ENCODE data around the gene SPG11. TPM values are rescaled to one million over a fixed set of nuclear protein-coding genes. Genes with fewer than 3 reads are reported as not detected.

Gene SPG11
- total RNA-seq, 1 experiment from 2014 or later, result 38.3 TPM

DNA sequence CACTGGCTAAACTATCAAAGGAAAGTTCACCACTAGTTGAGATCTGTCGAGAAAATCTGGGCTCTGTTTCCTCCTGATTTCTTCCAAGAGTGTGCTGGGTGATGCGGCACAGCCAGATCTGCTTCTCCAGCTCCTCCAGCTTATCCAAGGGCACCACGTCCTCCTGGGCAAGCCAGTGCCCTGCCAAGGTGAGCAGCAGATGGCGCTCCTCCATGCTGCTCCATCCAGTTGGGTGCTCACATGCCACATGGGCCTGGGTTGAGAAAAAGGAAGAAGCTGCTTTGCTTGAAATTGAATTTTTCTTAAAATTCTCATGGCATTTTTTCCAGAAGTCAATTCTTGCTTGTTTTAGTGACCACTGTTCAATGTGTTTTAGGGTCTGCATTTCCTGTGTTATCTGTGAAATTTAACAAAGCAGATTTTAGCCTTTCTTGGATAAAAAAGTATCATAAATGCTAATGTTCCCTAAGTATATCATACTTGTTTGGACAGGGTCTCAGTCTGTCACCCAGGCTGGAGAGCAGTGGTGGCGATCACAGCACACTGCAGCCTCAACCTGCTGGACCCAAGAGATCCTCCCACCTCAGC is 79.2 kb downstream of the SPG11 start:
- Histone ChIP-seq H3K4ac (ENCODE audit: low read depth, low read length) (no peak overlapping the region), H4K91ac (ENCODE audit: insufficient read length, low read depth, low read length) (no peak overlapping the region), H3K79me1 (ENCODE audit: insufficient read depth, low read depth, low read length, poor library complexity, severe bottlenecking) (no peaks in the 10 kb centered on the region), H2BK5ac (ENCODE audit: insufficient read length, low read length) (no peak overlapping the region), H4K5ac (ENCODE audit: insufficient read length, low read depth, low read length) (no peak overlapping the region), H3K27me3 (ENCODE audit: insufficient read depth, low read length) (no peaks in the 10 kb centered on the region), H2AK5ac (ENCODE audit: insufficient read length, low read length) (no peak overlapping the region), H3K79me2 (ENCODE audit: insufficient read depth, low read length) (no peaks in the 10 kb centered on the region), H2BK15ac (ENCODE audit: low read depth, low read length) (no peak overlapping the region), H3K4me1 (ENCODE audit: insufficient read depth, low read length) (no peaks in the 10 kb centered on the region), H3K4me2 (ENCODE audit: insufficient read depth, insufficient read length, low read length) (no peak overlapping the region), H3K9ac (ENCODE audit: extremely low read depth, insufficient read length, low read length) (no peak overlapping the region), H3K18ac (ENCODE audit: insufficient read length, low read depth, low read length) (no peak overlapping the region), H3T11ph (ENCODE audit: low read length) (no peak overlapping the region), H3K23ac (ENCODE audit: insufficient read length, low read depth, low read length) (no peak overlapping the region), H2BK120ac (ENCODE audit: low read depth, low read length, poor library complexity, severe bottlenecking) (no peak overlapping the region), H3K23me2 (ENCODE audit: insufficient read length, low read depth, low read length, poor library complexity, severe bottlenecking) (no peaks in the 10 kb centered on the region), H4K8ac (replicated peaks; ENCODE audit: insufficient read length, low read depth, low read length) (no peak overlapping the region), H3K27ac (ENCODE audit: insufficient read length, low read depth, low read length) (no peak overlapping the region), H4K20me1 (ENCODE audit: control insufficient read depth, insufficient read depth, insufficient read length) (no peaks in the 10 kb centered on the region), H3K56ac (ENCODE audit: insufficient read length, low read depth, low read length) (no peak overlapping the region), H2BK12ac (ENCODE audit: insufficient read length, low read depth, low read length) (no peak overlapping the region), H2AFZ (ENCODE audit: low read length) (no peak overlapping the region), H3K9me3 (ENCODE audit: control insufficient read depth, low read depth, low read length) (no peaks in the 10 kb centered on the region), H3K14ac (ENCODE audit: insufficient read depth, low read length) (no peak overlapping the region), H2BK20ac (ENCODE audit: low read depth, low read length, poor library complexity, severe bottlenecking) (no peak overlapping the region)
- no peaks in the 10 kb centered on the region for H3K27me3 Mint-ChIP-seq (ENCODE audit: low read depth)
- TF ChIP-seq, protein P1, sequence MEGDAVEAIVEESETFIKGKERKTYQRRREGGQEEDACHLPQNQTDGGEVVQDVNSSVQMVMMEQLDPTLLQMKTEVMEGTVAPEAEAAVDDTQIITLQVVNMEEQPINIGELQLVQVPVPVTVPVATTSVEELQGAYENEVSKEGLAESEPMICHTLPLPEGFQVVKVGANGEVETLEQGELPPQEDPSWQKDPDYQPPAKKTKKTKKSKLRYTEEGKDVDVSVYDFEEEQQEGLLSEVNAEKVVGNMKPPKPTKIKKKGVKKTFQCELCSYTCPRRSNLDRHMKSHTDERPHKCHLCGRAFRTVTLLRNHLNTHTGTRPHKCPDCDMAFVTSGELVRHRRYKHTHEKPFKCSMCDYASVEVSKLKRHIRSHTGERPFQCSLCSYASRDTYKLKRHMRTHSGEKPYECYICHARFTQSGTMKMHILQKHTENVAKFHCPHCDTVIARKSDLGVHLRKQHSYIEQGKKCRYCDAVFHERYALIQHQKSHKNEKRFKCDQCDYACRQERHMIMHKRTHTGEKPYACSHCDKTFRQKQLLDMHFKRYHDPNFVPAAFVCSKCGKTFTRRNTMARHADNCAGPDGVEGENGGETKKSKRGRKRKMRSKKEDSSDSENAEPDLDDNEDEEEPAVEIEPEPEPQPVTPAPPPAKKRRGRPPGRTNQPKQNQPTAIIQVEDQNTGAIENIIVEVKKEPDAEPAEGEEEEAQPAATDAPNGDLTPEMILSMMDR (conservative IDR thresholded peaks at IDR 0.05), result peak; percentile 70
- H3K9me3 Mint-ChIP-seq, result no peaks in the 10 kb centered on the region
- H3K27ac Mint-ChIP-seq, result no peak overlapping the region
- no peak overlapping the region for H3K4me3 Mint-ChIP-seq
- no peaks in the 10 kb centered on the region for H3K4me1 Mint-ChIP-seq
- DNase-seq, result peak; percentile 72
- no CpG with 5 or more reads among the region's 5 CpGs for WGBS (ENCODE audit: extremely low coverage, insufficient read length, low lambda C conversion rate)
- H3K36me3 Mint-ChIP-seq (ENCODE audit: insufficient read depth in 1 of 3, low read depth in 3 of 3), result peaks cover 31 to 70% (median 63%) of the 10 kb centered on the region in 3 experiments
